Neural cell (in vitro differentiated cells): ENCODE data around the gene DMBT1.

Experiments used
- CTCF ChIP-seq: fragments of 450-650 bp; IDR thresholded peaks from 2 replicates; pipeline ENCODE4 v1.5.1; 2014; ENCODE audit warnings: antibody characterized with exemption, mild to moderate bottlenecking, moderate library complexity; ENCODE audit not compliant: poor library complexity, severe bottlenecking
- EP300 ChIP-seq: fragments of 450-650 bp; conservative IDR thresholded peaks from 2 replicates; pipeline ENCODE4 v1.6.1; 2014; ENCODE audit warnings: antibody characterized with exemption, mild to moderate bottlenecking, moderate library complexity; ENCODE audit not compliant: poor library complexity, severe bottlenecking
- MXI1 ChIP-seq: fragments of 450-650 bp; conservative IDR thresholded peaks from 2 replicates; pipeline ENCODE4 v1.6.1; 2014; ENCODE audit warnings: antibody characterized with exemption, mild to moderate bottlenecking; ENCODE audit not compliant: poor library complexity, severe bottlenecking
- POLR2AphosphoS5 ChIP-seq: IDR thresholded peaks from 2 replicates; pipeline ENCODE4 v1.6.1; 2012
- SMC3 ChIP-seq: fragments of 450-650 bp; conservative IDR thresholded peaks from 2 replicates; pipeline ENCODE4 v1.6.1; 2014; ENCODE audit warnings: antibody characterized with exemption, mild to moderate bottlenecking, moderate library complexity; ENCODE audit not compliant: poor library complexity

GRCh38 chr10:122640921-122641320 is 80.4 kb downstream of the DMBT1 start:
- TF ChIP-seq CTCF (no peak), MXI1 (no peak), SMC3 (no peak), EP300 (no peak), POLR2AphosphoS5 (no peak)
